Activated gamma-delta T cell (primary cell): ENCODE data around the gene MAPK8.

ENCODE experiments used
- DNase-seq: peaks from one replicate; lab custom pipeline; 2025; lab: John Stamatoyannopoulos, UW

MAPK8 gene

GRCh38 chr10:48383393-48383792 lies 76.9 kb downstream of the MAPK8 start:
- no peak for DNase-seq

- no peak for DNase-seq
Observed at GRCh38 chr10:48384699-48384982, 78.2 kb downstream of the MAPK8 start.

DNA sequence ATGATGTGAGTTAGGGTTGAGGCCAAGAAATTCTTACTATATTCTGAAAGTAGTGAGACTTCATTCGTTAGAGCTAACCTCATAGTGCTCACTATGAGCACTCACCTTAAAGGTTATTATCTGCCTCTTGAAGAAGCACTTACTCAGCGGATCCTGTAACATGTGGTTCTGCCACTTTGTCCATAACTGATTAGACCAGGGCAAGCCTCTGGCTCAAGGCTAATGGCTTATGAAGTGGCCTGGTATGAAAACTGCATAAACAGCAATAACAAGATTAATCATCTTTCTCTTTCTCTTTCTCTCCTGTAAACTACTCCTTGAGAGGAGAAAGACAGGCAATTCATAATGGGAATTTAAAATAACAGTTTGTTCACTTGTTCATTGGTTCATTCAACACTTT lies 82.8 kb downstream of the MAPK8 start:
- DNase-seq: no peak

DNA sequence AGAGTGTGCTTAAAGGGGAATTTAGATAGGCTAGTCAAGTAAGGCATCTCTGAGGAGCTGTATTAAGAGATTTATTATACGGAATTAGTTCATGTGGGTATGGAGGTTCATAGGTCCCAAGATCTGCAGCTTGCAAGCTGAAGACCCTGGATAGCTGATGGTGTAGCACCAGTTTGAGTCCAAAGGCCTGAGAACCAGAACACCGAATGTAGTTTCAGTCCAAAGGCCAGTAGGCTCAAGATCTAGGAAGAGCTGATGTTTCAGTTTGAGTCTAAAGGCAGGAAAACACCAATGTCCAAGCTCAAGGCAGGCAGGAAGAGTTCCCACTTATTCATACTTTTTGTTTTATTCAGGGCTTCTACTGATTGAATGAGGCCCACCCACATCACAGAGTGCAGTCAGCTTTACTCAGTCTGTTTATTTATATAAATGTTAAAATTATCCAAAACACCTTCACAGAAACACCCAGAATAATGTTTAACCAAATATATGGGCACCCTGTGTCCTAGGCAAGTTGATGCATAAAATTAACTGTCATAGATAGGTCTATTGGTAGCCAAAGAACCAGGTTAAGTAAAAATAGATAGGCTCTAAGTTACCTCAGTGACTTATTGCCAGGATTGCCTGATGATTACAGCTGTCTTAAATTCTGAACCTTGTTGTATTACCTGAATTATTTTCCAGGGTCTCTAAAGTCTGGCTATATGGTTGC lies 83.5 kb downstream of the MAPK8 start:
- no peak for DNase-seq

- DNase-seq: no peak
Observed at GRCh38 chr10:48390558-48390871, 84.0 kb downstream of the MAPK8 start.

DNA sequence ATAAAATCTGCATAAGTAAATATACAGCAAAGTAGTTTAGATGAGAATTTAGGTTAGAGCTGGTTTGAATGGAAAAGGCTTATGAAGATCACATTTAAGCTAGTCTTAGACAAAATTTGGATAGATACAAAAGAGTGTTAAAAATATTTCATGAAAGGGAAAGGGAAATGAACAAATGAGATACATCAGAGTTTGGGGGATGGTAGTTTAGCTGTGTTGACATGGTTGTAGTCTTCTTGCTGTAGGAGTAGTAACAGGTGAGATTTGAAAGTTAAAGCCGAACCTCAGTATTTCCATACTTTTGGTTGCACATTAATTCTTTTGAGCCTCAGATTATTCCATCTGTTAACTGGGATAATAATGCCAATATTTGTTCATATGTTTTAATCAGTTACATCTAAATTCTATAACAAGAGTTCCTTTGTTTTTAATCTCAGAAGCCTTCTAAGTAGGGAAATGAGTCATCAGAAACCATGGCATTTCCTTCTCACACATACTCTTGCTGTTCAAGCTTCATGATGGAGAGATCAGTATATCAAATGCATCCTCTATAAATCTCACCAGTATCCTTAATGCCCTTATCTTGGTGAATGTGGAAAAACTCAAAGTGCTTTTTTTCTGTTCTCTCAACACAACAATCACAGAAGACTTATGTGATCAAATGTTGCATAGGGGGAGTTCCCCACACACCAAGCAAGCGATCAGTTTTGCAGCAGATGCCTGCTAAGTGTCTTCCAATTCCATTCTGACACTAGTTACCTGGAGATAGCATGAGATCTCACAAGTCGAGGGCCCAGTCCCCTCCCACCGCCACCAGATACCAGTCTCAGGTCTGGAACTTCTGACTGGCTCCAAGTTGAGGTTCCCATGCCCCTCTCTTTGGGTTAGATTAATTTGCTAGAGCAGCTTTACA lies 84.7 kb downstream of the MAPK8 start:
- DNase-seq: no peak

DNA sequence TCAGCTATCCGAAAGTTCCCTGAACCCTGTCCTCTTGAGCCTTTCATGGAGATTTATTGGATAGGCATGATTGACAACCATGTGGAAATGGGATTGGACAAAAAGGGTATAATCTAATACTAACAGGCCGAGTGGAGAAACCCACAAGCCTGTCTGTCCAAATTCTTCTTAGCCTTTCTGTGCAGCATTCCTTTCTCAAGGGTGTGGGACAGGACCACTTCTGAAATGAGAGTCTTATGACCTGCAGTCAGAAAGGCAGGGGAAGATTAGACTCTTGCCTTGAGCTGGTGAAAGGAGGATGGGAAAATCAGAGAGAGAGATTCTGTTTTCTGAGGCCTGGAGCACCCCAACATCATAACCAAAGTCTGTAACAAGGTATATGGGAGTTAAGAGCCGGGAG lies 85.5 kb downstream of the MAPK8 start:
- DNase-seq: no peak

- DNase-seq: no peak
Observed at GRCh38 chr10:48398261-48398660, 91.8 kb downstream of the MAPK8 start.

DNA sequence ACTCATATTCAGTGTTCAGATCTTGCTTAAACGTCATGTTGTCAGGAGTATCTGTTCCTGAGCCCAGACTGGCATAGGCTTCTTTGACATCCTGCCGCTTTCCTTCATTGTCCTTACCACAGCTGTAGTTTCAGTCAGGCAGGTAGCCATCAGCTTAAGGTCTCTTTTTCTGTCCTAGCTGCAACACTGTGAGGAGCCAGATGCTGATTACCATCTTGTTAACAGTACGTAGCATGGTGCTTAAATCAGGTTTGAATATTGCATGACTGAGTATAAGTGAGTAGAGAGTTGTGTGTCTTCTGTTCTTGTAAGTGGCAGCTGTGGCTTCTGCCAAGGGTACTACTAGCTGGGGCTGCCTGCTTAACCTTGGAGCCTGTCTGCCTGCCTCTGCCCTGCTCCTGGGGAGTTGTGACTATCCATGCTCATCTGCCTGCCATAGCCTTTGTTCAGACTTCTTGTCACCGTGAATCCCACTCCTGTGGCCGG lies 92.6 kb downstream of the MAPK8 start:
- DNase-seq: no peak

- DNase-seq: no peak
Observed at GRCh38 chr10:48399551-48399950, 93.1 kb downstream of the MAPK8 start.

DNA sequence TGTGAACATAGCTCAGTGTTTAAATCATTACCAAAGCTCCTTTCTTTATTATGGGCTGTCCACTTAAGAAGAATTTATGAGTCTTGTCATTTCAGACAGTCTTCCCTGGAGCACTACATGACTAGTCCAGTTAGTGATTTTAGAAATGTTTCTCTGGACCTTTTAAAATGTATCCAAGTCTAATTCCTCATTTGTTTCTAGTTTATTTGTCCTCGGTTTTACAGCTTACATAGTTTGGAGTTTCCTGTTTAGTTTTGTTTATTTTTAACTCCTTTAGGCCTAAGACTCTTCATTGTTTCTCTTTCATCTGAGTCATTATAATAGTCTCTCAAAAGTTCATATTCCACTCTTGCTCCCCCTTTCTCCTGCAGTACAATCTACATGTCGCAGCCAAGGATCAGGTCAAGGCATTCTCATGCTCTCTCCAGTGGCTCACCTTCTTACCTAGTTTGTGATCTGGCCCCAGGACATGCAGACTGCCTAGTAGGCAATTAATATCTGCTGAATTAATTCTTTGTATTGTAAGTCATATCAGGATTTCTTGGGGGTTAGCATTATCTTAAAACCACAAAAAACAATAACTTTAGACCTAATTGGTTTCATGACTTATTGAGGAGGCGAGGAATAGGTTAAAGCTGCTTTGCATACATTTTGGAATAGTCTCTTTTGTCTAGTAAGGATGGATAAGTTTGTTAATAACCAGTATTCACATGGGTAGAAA lies 93.8 kb downstream of the MAPK8 start:
- no peak for DNase-seq

- DNase-seq: no peak
Observed at GRCh38 chr10:48400850-48401220, 94.4 kb downstream of the MAPK8 start.

- DNase-seq: no peak
Observed at GRCh38 chr10:48404646-48405045, 98.2 kb downstream of the MAPK8 start.

- no peak for DNase-seq
Observed at GRCh38 chr10:48406204-48406603, 99.7 kb downstream of the MAPK8 start.

DNA sequence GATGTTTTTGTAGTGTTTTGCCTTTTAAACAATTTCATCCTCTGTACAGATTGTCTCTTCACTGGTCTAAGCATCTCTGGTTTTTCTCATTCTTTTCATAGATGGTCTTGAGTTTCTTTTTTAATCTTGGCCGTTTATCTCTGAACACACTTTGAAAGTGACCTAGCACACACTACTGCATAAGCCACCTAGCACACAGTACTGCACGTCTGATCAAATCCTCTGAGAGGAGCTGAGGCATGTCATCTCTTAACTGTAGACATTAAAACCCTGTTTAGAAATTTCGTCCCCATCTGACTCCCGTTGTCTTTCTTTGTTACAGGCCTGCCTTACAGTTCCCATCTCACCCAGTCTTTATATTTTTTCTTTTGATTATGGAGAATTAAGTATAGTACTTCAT lies 100.2 kb downstream of the MAPK8 start:
- no peak for DNase-seq

GRCh38 chr10:48410503-48410902 lies 104.0 kb downstream of the MAPK8 start:
- DNase-seq: no peak

DNA sequence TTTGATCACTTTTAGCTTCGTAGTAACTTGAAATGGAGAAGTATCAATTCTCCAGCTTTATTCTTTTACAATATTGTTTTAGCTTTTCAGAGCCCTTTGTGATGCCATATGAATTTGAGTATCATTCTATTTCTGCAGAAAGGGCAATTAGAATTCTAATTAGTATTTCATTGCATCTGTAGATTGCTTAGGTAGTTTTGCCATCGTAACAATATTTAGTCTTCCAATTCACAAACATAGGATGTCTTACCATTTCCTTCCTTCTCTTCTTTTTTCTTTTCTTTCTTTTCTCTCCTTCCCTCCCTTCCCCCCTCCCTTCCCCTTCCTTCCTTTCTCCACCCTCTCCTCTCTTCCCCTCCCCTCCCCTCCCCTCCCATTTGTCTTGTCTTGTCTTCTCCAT lies 105.0 kb downstream of the MAPK8 start:
- no peak for DNase-seq

GRCh38 chr10:48412081-48412480 lies 105.6 kb downstream of the MAPK8 start:
- no peak for DNase-seq

DNA sequence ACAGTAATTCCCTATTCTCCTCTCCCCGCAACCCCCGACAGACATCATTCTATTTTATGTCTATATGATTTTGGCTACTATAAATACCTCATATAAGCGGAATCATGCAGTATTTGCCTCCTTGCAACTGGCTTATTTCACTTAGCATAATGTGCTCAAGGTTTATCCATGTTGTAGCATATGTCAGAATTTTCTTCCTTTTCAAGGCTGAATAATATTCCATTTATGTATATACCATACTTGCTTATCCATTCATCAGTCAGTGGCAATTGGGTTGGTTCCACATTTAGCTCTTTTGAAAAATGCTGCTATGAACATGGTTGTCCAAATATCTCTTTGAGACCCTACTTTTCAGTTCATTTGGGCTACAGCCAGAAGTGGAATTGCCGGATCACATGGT lies 106.5 kb downstream of the MAPK8 start:
- no peak for DNase-seq

- no peak for DNase-seq
Observed at GRCh38 chr10:48414160-48414559, 107.7 kb downstream of the MAPK8 start.

- DNase-seq: no peak
Observed at GRCh38 chr10:48414778-48415177, 108.3 kb downstream of the MAPK8 start.

- DNase-seq: no peak
Observed at GRCh38 chr10:48416584-48417232, 110.2 kb downstream of the MAPK8 start.
